ENCODE measurements around the gene U2SURP.
A peak's percentile ranks its signal among the peaks of the same experiment; 100 is the strongest.
"Not testable (repeated sequence)": the region's sequence is repeated elsewhere in the genome, so short reads cannot be mapped to it uniquely, and the experiment has no call there.

U2SURP gene

GRCh38 chr3:142977399-142977728 is 24.0 kb upstream of the U2SURP start:
- no peak for DNase-seq

GRCh38 chr3:142981108-142981507 is 20.3 kb upstream of the U2SURP start:
- no peak for DNase-seq

GRCh38 chr3:142982038-142982773 is 19.2 kb upstream of the U2SURP start:
- DNase-seq, result peak; percentile 10

GRCh38 chr3:142983318-142983717 is 18.1 kb upstream of the U2SURP start:
- no peak for DNase-seq

GRCh38 chr3:142984255-142984654 is 17.1 kb upstream of the U2SURP start:
- no peak for DNase-seq

- peak; percentile 61 for DNase-seq
Measured at GRCh38 chr3:142987080-142987700, 14.2 kb upstream of the U2SURP start.

- no peak for DNase-seq
Measured at GRCh38 chr3:142987707-142988106, 13.7 kb upstream of the U2SURP start.

- DNase-seq, result not testable (repeated sequence)
Measured at GRCh38 chr3:142988221-142988620, 13.1 kb upstream of the U2SURP start.

GRCh38 chr3:142988826-142989225 is 12.5 kb upstream of the U2SURP start:
- not testable (repeated sequence) for DNase-seq

GRCh38 chr3:142990721-142991120 is 10.6 kb upstream of the U2SURP start:
- DNase-seq, result no peak

GRCh38 chr3:142992323-142992722 is 9.0 kb upstream of the U2SURP start:
- DNase-seq, result no peak

GRCh38 chr3:142993958-142994442 is 7.4 kb upstream of the U2SURP start:
- DNase-seq, result peak; percentile 71

- DNase-seq, result no peak
Measured at GRCh38 chr3:142997330-142997729, 4.0 kb upstream of the U2SURP start.

- DNase-seq, result no peak
Measured at GRCh38 chr3:142998439-142998838, 2.9 kb upstream of the U2SURP start.

GRCh38 chr3:142999881-143000280 is 1.5 kb upstream of the U2SURP start:
- DNase-seq, result no peak

GRCh38 chr3:143000528-143000927 is 842 bp upstream of the U2SURP start:
- DNase-seq, result no peak

GRCh38 chr3:143001034-143001368 is 369 bp upstream of the U2SURP start:
- no peak for DNase-seq

GRCh38 chr3:143002083-143002712 is 828 bp downstream of the U2SURP start:
- peak; percentile 19 for DNase-seq

- DNase-seq, result no peak
Measured at GRCh38 chr3:143002727-143003126, 1.4 kb downstream of the U2SURP start.

- no peak for DNase-seq
Measured at GRCh38 chr3:143004823-143005222, 3.5 kb downstream of the U2SURP start.

- no peak for DNase-seq
Measured at GRCh38 chr3:143010024-143010423, 8.7 kb downstream of the U2SURP start.

GRCh38 chr3:143011705-143012104 is 10.3 kb downstream of the U2SURP start:
- no peak for DNase-seq

GRCh38 chr3:143014921-143015320 is 13.6 kb downstream of the U2SURP start:
- DNase-seq, result no peak

- DNase-seq, result no peak
Measured at GRCh38 chr3:143016321-143016972, 15.1 kb downstream of the U2SURP start.
